Astrocyte of the cerebellum (primary cell): Measurements from ENCODE around the gene EIF4G2.
A peak's percentile ranks its signal among the peaks of the same experiment; 100 is the strongest.

Experiments
- DNase-seq: peaks from one replicate; pipeline ENCODE4 v3.0.0-alpha.2; 2011; ENCODE audit warnings: low read depth
- H3K4me3 ChIP-seq: 2 replicates; pipeline ENCODE4 v1.5.1; 2011; ENCODE audit warnings: mild to moderate bottlenecking, low read depth, low read length, moderate library complexity
- CTCF ChIP-seq: IDR thresholded peaks from 2 replicates; pipeline ENCODE4 v1.5.1; 2012; ENCODE audit warnings: low read length, low read depth, moderate library complexity, mild to moderate bottlenecking; ENCODE audit errors: missing control alignments
- in situ Hi-C: cut with HindIII; loops from 2 replicates; pipeline ENCODE4 v1.10.0; 2017; ENCODE audit warnings: low sequenced_read_pairs

Gene EIF4G2

GRCh38 chr11:10770626-10771254 is 38.0 kb downstream of the EIF4G2 start:
- H3K4me3 ChIP-seq: no peak overlapping the region
- peak; percentile 86 for TF ChIP-seq CTCF
- in situ Hi-C loops: no loop called here
- peak; percentile 20 for DNase-seq

GRCh38 chr11:10764412-10764811 is 44.3 kb downstream of the EIF4G2 start:
- no peak overlapping the region for H3K4me3 ChIP-seq
- in situ Hi-C loops: no loop called here
- no peak for TF ChIP-seq CTCF
- DNase-seq: no peak

- no peak overlapping the region for H3K4me3 ChIP-seq
- DNase-seq: no peak
- in situ Hi-C loops: no loop called here
These were observed 45.0 kb downstream of the EIF4G2 start for GRCh38 chr11:10763766-10764165.

GRCh38 chr11:10762913-10763421 is 45.8 kb downstream of the EIF4G2 start:
- no peak for DNase-seq
- TF ChIP-seq CTCF: no peak
- in situ Hi-C loops: no loop called here
- H3K4me3 ChIP-seq: no peak overlapping the region

More at GRCh38 chr11:10763766-10764165, 45.0 kb downstream of the EIF4G2 start:
- no peak for TF ChIP-seq CTCF

GRCh38 chr11:10762185-10762584 is 46.5 kb downstream of the EIF4G2 start:
- in situ Hi-C loops: no loop called here
- no peak for DNase-seq
- H3K4me3 ChIP-seq: no peak overlapping the region
- no peak for TF ChIP-seq CTCF

- DNase-seq: no peak
- no peak overlapping the region for H3K4me3 ChIP-seq
- TF ChIP-seq CTCF: no peak
- in situ Hi-C loops: no loop called here
These were observed 47.5 kb downstream of the EIF4G2 start for GRCh38 chr11:10761085-10761698.
